Endodermal cell (in vitro differentiated cells): Measurements from ENCODE around the gene NIPAL3. TPM values are rescaled to one million over a fixed set of nuclear protein-coding genes. Genes with fewer than 3 reads are reported as not detected.
"Not testable (repeated sequence)": the region's sequence is repeated elsewhere in the genome, so short reads cannot be mapped to it uniquely, and the experiment has no call there.

ENCODE experiments used
- DNase-seq: peaks from one replicate; pipeline ENCODE4 v3.0.0-alpha.2; 2017
- H3K27ac ChIP-seq: 2 replicates; pipeline ENCODE4 v1.5.1; 2013; ENCODE audit warnings: mild to moderate bottlenecking, low read depth, low read length, moderate library complexity
- H3K27me3 ChIP-seq: 2 replicates; pipeline ENCODE4 v1.6.1; 2013; ENCODE audit warnings: mild to moderate bottlenecking, low read length, moderate library complexity; ENCODE audit not compliant: insufficient read depth, control insufficient read depth, poor library complexity, severe bottlenecking
- H3K36me3 ChIP-seq: 2 replicates; pipeline ENCODE4 v1.7.0; 2013; ENCODE audit warnings: mild to moderate bottlenecking, low read length, moderate library complexity; ENCODE audit not compliant: control insufficient read depth, insufficient read depth
- H3K4me1 ChIP-seq: one replicate; pipeline ENCODE4 v1.7.0; 2013; ENCODE audit warnings: low read length; ENCODE audit not compliant: control insufficient read depth, insufficient read depth
- H3K4me3 ChIP-seq: 2 replicates; pipeline ENCODE4 v1.5.1; 2013; ENCODE audit warnings: mild to moderate bottlenecking, low read length, moderate library complexity
- H3K9ac ChIP-seq: 2 replicates; pipeline ENCODE4 v1.6.1; 2013; ENCODE audit warnings: mild to moderate bottlenecking, low read length, moderate library complexity; ENCODE audit not compliant: poor library complexity, severe bottlenecking; ENCODE audit errors: extremely low read depth
- H3K9me3 ChIP-seq: 2 replicates; pipeline ENCODE4 v1.6.1; 2013; ENCODE audit warnings: mild to moderate bottlenecking, low read length, moderate library complexity; ENCODE audit not compliant: control insufficient read depth
- H3K27ac Mint-ChIP-seq: 2 replicates; pipeline ENCODE4 v1.8.0; 2020; ENCODE audit warnings: mixed read lengths
- H3K27me3 Mint-ChIP-seq: 2 replicates; pipeline ENCODE4 v1.8.0; 2021; ENCODE audit warnings: mild to moderate bottlenecking, mixed read lengths; ENCODE audit not compliant: insufficient read depth
- H3K36me3 Mint-ChIP-seq: 2 replicates; pipeline ENCODE4 v1.8.0; 2020; ENCODE audit warnings: low read depth, mixed read lengths
- H3K4me1 Mint-ChIP-seq: 2 replicates; pipeline ENCODE4 v1.8.0; 2020; ENCODE audit warnings: mixed read lengths
- H3K4me3 Mint-ChIP-seq: 2 replicates; pipeline ENCODE4 v1.8.0; 2020; ENCODE audit warnings: mild to moderate bottlenecking, moderate library complexity, mixed read lengths
- H3K9me3 Mint-ChIP-seq: 2 replicates; pipeline ENCODE4 v1.8.0; 2020; ENCODE audit warnings: mild to moderate bottlenecking, mixed read lengths
- CTCF ChIP-seq: fragments of 200-600 bp; sonication (generic); conservative IDR thresholded peaks from 2 replicates; pipeline ENCODE4 v1.5.0; 2021; ENCODE audit warnings: antibody characterized with exemption, mild to moderate bottlenecking
- WGBS, 2 experiments: methylation state at CpG; one replicate each; pipeline versions ENCODE4 v1.1.5 to v1.1.7; 2013; ENCODE audit warnings: missing lambda C conversion rate in 2 of 2, mixed read lengths in 1 of 2; ENCODE audit not compliant: insufficient coverage in 1 of 2, insufficient read length in 1 of 2; 5-methylcytosine and 5-hydroxymethylcytosine counted together
- total RNA-seq, 2 donors: library from RNA; stranded (reverse); fragmentation: NEBNext Ultra II Directional in 1 of 2; extraction: Animal tissue kit (Norgen Biotek cat#: 25700) in 1 of 2; gene quantifications; 2 replicates in 1 of 2; 3 replicates in 1 of 2; pipeline ENCODE4 v1.2.1, GENCODE V29; 2021

The NIPAL3 gene
- total RNA-seq, 2 donors from 2014 or later = 4.7 to 5.5 TPM

GRCh38 chr1:24484199-24484598 is 68.6 kb downstream of the NIPAL3 start:
- H3K27me3 Mint-ChIP-seq = no peaks in the 10 kb centered on the region
- H3K36me3 Mint-ChIP-seq = peaks cover 3% of the 10 kb centered on the region

DNA sequence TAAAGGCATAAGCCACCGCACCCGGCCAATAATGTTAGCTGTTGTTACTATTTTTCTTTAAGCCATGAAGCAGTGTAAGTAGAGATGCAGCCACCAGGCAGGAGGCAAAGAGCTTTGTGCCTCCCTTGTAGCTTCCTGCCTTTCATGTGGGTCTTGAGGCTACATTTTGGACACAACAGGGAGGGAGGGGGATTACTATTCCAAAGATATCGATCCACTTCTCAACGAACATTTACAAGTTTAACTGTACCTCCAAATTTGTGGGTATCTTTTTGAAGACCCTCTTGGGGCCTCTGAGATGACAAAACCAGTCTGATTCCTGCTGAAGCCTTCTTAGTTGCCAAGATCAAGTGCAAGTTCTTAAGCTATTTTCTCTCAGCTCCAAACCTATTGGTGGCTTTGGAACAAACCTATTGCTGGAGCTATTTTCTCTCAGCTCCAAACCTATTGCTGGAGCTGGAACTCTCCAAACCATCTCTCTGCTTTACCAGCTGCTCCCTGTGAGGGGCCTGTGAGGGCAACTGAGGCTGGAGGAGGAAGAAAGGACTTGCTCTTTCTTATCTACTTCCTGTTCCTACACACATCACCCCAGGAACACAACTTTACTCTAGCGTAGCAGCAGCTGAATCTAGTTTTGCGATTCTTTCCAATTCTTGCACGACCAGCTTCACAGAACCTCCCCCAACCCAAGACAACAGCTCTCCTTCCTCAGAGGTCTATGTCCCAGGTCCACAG is 70.9 kb downstream of the NIPAL3 start:
- no peak for TF ChIP-seq CTCF
- Histone ChIP-seq H3K9me3 (peaks cover 9% of the 10 kb centered on the region), H3K36me3 (no peaks in the 10 kb centered on the region), H3K27ac (no peak overlapping the region), H3K9ac (no peak overlapping the region), H3K4me3 (no peak overlapping the region), H3K27me3 (no peaks in the 10 kb centered on the region), H3K4me1 (no peaks in the 10 kb centered on the region)
- Mint-ChIP-seq H3K36me3 (peaks cover 3% of the 10 kb centered on the region), H3K4me1 (peaks cover 2% of the 10 kb centered on the region), H3K9me3 (peaks cover 29% of the 10 kb centered on the region), H3K4me3 (no peak overlapping the region), H3K27ac (no peak overlapping the region), H3K27me3 (peaks cover 3% of the 10 kb centered on the region)
- 92 to 96% methylated on average over 5 to 7 of the region's 7 CpGs for WGBS, 2 experiments
- no peak for DNase-seq

More at GRCh38 chr1:24484199-24484598, 68.6 kb downstream of the NIPAL3 start:
- Mint-ChIP-seq H3K4me1 (peaks cover 8% of the 10 kb centered on the region), H3K4me3 (no peak overlapping the region), H3K27ac (no peak overlapping the region), H3K9me3 (peaks cover 12% of the 10 kb centered on the region)
- 73 to 74% methylated on average over 2 to 4 of the region's 4 CpGs for WGBS, 2 experiments
- Histone ChIP-seq H3K4me3 (no peak overlapping the region), H3K4me1 (no peaks in the 10 kb centered on the region), H3K27me3 (no peaks in the 10 kb centered on the region), H3K36me3 (no peaks in the 10 kb centered on the region), H3K27ac (no peak overlapping the region), H3K9ac (no peak overlapping the region), H3K9me3 (peaks cover 3% of the 10 kb centered on the region)
- DNase-seq = no peak
- TF ChIP-seq CTCF = peak; percentile 40

GRCh38 chr1:24487455-24487854 is 71.9 kb downstream of the NIPAL3 start:
- peaks cover 3% of the 10 kb centered on the region for H3K27me3 Mint-ChIP-seq
- Histone ChIP-seq H3K27me3 (no peaks in the 10 kb centered on the region), H3K9me3 (peaks cover 9% of the 10 kb centered on the region), H3K36me3 (no peaks in the 10 kb centered on the region), H3K27ac (no peak overlapping the region), H3K9ac (no peak overlapping the region), H3K4me3 (no peak overlapping the region), H3K4me1 (no peaks in the 10 kb centered on the region)
- WGBS, 2 experiments = 93 to 94% methylated on average over 9 of the region's 9 CpGs
- TF ChIP-seq CTCF = no peak
- H3K4me3 Mint-ChIP-seq = no peak overlapping the region
- H3K4me1 Mint-ChIP-seq = no peaks in the 10 kb centered on the region
- H3K27ac Mint-ChIP-seq = no peak overlapping the region
- peaks cover 3% of the 10 kb centered on the region for H3K36me3 Mint-ChIP-seq
- peaks cover 29% of the 10 kb centered on the region for H3K9me3 Mint-ChIP-seq
- no peak for DNase-seq

DNA sequence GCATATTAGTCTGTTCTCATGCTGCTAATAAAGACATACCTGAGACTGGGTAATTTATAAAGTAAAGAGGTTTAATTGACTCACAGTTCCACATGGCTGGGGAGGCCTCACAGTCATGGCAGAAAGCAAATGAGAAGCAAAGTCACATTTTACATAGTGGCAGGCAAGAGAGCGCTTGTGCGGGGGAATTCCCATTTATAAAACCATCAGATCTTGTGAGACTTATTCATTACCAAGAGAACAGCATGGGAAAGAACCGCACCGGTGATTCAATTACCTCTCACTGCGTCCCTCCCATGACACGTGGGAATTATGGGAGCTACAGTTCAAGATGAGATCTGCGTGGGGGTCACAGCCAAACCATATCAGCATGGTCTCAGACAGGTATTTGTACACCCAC is 72.6 kb downstream of the NIPAL3 start:
- H3K36me3 ChIP-seq, H3K9me3 ChIP-seq, H3K27me3 Mint-ChIP-seq, H3K4me1 Mint-ChIP-seq, H3K4me1 ChIP-seq, DNase-seq, H3K27ac Mint-ChIP-seq, H3K4me3 Mint-ChIP-seq, H3K27ac ChIP-seq, H3K36me3 Mint-ChIP-seq, H3K27me3 ChIP-seq, H3K4me3 ChIP-seq, H3K9ac ChIP-seq: not testable (repeated sequence)
- peaks cover 29% of the 10 kb centered on the region for H3K9me3 Mint-ChIP-seq
- WGBS, 2 experiments = 87 to 90% methylated on average over 7 of the region's 7 CpGs
